ENCODE results near the gene ADAMTSL2. TPM values are rescaled to one million over a fixed set of nuclear protein-coding genes. Genes with fewer than 3 reads are reported as not detected.

ADAMTSL2 gene
- total RNA-seq, 2 donors from 2014 or later = 0.18 to 0.93 TPM

GRCh38 chr9:133606708-133607025 is 72.2 kb downstream of the ADAMTSL2 start:
- Mint-ChIP-seq H3K27ac (no peak overlapping the region), H3K27me3 (ENCODE audit: insufficient read depth) (peaks cover 43% of the 10 kb centered on the region), H3K9me3 (no peaks in the 10 kb centered on the region), H3K4me3 (no peak overlapping the region), H3K4me1 (no peaks in the 10 kb centered on the region), H3K36me3 (ENCODE audit: low read depth) (no peaks in the 10 kb centered on the region)
- Histone ChIP-seq H3K9ac (ENCODE audit: extremely low read depth, low read length, poor library complexity, severe bottlenecking) (no peak overlapping the region), H3K4me3 (ENCODE audit: low read length) (no peak overlapping the region), H3K36me3 (ENCODE audit: control insufficient read depth, insufficient read depth, low read length) (no peaks in the 10 kb centered on the region), H3K27me3 (ENCODE audit: control insufficient read depth, insufficient read depth, low read length, poor library complexity, severe bottlenecking) (peaks cover 49% of the 10 kb centered on the region), H3K9me3 (ENCODE audit: control insufficient read depth, low read length) (no peaks in the 10 kb centered on the region), H3K4me1 (ENCODE audit: control insufficient read depth, insufficient read depth, low read length) (no peaks in the 10 kb centered on the region), H3K27ac (ENCODE audit: low read depth, low read length) (no peak overlapping the region)
- DNase-seq = no peak
- 86 to 100% methylated on average over 1 to 8 of the region's 8 CpGs for WGBS, 2 experiments (ENCODE audit: insufficient coverage in 1 of 2, insufficient read length in 1 of 2)
- no peak for TF ChIP-seq CTCF (conservative IDR thresholded peaks at IDR 0.05)

GRCh38 chr9:133607381-133607780 is 72.9 kb downstream of the ADAMTSL2 start:
- Mint-ChIP-seq H3K4me1 (no peaks in the 10 kb centered on the region), H3K9me3 (no peaks in the 10 kb centered on the region), H3K4me3 (no peak overlapping the region), H3K27ac (no peak overlapping the region), H3K27me3 (ENCODE audit: insufficient read depth) (peaks cover 44% of the 10 kb centered on the region), H3K36me3 (ENCODE audit: low read depth) (no peaks in the 10 kb centered on the region)
- Histone ChIP-seq H3K4me1 (ENCODE audit: control insufficient read depth, insufficient read depth, low read length) (no peaks in the 10 kb centered on the region), H3K27me3 (ENCODE audit: control insufficient read depth, insufficient read depth, low read length, poor library complexity, severe bottlenecking) (peaks cover 56% of the 10 kb centered on the region), H3K4me3 (ENCODE audit: low read length) (no peak overlapping the region), H3K9ac (ENCODE audit: extremely low read depth, low read length, poor library complexity, severe bottlenecking) (no peak overlapping the region), H3K9me3 (ENCODE audit: control insufficient read depth, low read length) (no peaks in the 10 kb centered on the region), H3K27ac (ENCODE audit: low read depth, low read length) (no peak overlapping the region), H3K36me3 (ENCODE audit: control insufficient read depth, insufficient read depth, low read length) (no peaks in the 10 kb centered on the region)
- no peak for TF ChIP-seq CTCF (conservative IDR thresholded peaks at IDR 0.05)
- WGBS, 2 experiments (ENCODE audit: insufficient coverage in 1 of 2, insufficient read length in 1 of 2) = 77 to 82% methylated on average over 4 to 7 of the region's 7 CpGs
- no peak for DNase-seq

GRCh38 chr9:133607976-133608375 is 73.5 kb downstream of the ADAMTSL2 start:
- TF ChIP-seq CTCF (conservative IDR thresholded peaks at IDR 0.05) = no peak
- Histone ChIP-seq H3K27me3 (ENCODE audit: control insufficient read depth, insufficient read depth, low read length, poor library complexity, severe bottlenecking) (peaks cover 62% of the 10 kb centered on the region), H3K27ac (ENCODE audit: low read depth, low read length) (no peak overlapping the region), H3K4me3 (ENCODE audit: low read length) (no peak overlapping the region), H3K4me1 (ENCODE audit: control insufficient read depth, insufficient read depth, low read length) (no peaks in the 10 kb centered on the region), H3K9ac (ENCODE audit: extremely low read depth, low read length, poor library complexity, severe bottlenecking) (no peak overlapping the region), H3K36me3 (ENCODE audit: control insufficient read depth, insufficient read depth, low read length) (no peaks in the 10 kb centered on the region), H3K9me3 (ENCODE audit: control insufficient read depth, low read length) (no peaks in the 10 kb centered on the region)
- no peak for DNase-seq
- Mint-ChIP-seq H3K36me3 (ENCODE audit: low read depth) (no peaks in the 10 kb centered on the region), H3K4me3 (no peak overlapping the region), H3K27me3 (ENCODE audit: insufficient read depth) (peaks cover 48% of the 10 kb centered on the region), H3K9me3 (no peaks in the 10 kb centered on the region), H3K4me1 (no peaks in the 10 kb centered on the region), H3K27ac (no peak overlapping the region)
- WGBS, 2 experiments (ENCODE audit: insufficient coverage in 1 of 2, insufficient read length in 1 of 2) = 81 to 92% methylated on average over 8 of the region's 8 CpGs

Measured in endodermal cell (in vitro differentiated cells).